Measurements from ENCODE around the gene RAB8A. TPM values are rescaled to one million over a fixed set of nuclear protein-coding genes. Genes with fewer than 3 reads are reported as not detected.
"Not testable (repeated sequence)": the region's sequence is repeated elsewhere in the genome, so short reads cannot be mapped to it uniquely, and the experiment has no call there.

Gene RAB8A
- total RNA-seq, 2 donors from 2014 or later = 28.2 to 29.8 TPM

GRCh38 chr19:16159655-16160054 is 48.0 kb downstream of the RAB8A start:
- ATAC-seq = no peak
- intact Hi-C loops (cut with DNase I) = no loop called here
- no peak for DNase-seq

GRCh38 chr19:16160445-16160942 is 48.8 kb downstream of the RAB8A start:
- DNase-seq (no peak), ATAC-seq (no peak)
- intact Hi-C loops (cut with DNase I) = no loop called here

GRCh38 chr19:16160943-16161560 is 49.4 kb downstream of the RAB8A start:
- no peak for ATAC-seq
- intact Hi-C loops (cut with DNase I) = no loop called here
- DNase-seq = no peak

GRCh38 chr19:16161840-16162239 is 50.2 kb downstream of the RAB8A start:
- ATAC-seq (no peak), DNase-seq (no peak)
- intact Hi-C loops (cut with DNase I) = no loop called here

- DNase-seq (no peak), ATAC-seq (no peak)
- intact Hi-C loops (cut with DNase I) = no loop called here
Measured at GRCh38 chr19:16164222-16164890, 52.7 kb downstream of the RAB8A start.

DNA sequence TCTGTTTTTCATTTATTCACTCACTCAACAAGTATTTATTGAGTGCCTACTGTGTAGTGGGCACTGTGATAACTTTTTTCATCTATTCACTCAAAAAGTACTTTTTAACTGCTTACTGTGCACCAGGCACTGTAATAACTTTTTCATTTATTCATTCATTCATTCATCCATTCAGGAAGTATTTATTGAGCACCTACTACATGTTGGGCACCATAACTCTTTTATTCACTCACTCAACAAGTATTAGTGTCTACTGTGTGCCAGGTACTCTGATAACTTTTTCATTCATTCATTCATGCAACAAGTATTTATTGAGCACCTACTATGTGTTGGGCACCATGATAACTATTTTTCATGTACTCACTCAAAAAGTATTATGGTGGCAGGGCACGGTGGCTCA is 54.7 kb downstream of the RAB8A start:
- DNase-seq (no peak), ATAC-seq (no peak)
- intact Hi-C loops (cut with DNase I) = no loop called here

- DNase-seq (no peak), ATAC-seq (no peak)
- intact Hi-C loops (cut with DNase I) = no loop called here
Measured at GRCh38 chr19:16167055-16167454, 55.4 kb downstream of the RAB8A start.

- no peak for DNase-seq
- no peak for ATAC-seq
- intact Hi-C loops (cut with DNase I) = no loop called here
Measured at GRCh38 chr19:16168465-16169081, 56.9 kb downstream of the RAB8A start.

GRCh38 chr19:16170134-16170533 is 58.4 kb downstream of the RAB8A start:
- ATAC-seq = no peak
- intact Hi-C loops (cut with DNase I) = no loop called here
- no peak for DNase-seq

GRCh38 chr19:16175954-16176353 is 64.3 kb downstream of the RAB8A start:
- intact Hi-C loops (cut with DNase I) = no loop called here
- no peak for ATAC-seq
- no peak for DNase-seq

DNA sequence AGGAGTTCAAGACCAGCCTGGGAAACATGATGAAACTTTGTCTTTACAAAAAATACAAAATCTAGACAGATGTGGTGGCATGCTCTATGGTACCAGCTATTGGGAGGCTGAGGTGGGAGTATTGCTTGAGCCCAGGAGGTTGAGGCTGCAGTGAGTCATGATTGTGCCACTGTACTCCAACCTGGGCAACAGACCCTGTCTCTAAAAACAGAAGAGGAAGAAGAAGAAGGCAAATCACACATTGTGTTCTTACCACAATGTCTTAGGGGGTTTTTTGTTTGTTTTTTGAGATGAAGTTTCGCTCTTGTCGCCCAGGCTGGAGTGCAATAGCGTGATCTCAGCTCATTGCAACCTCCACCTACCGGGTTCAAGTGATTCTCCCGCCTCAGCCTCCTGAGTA is 67.2 kb downstream of the RAB8A start:
- intact Hi-C loops (cut with DNase I); DNase-seq; ATAC-seq: not testable (repeated sequence)

GRCh38 chr19:16180611-16181010 is 68.9 kb downstream of the RAB8A start:
- DNase-seq = no peak
- intact Hi-C loops (cut with DNase I) = loop anchor here (5.0 to 10.0 kb wide), 3 partner anchors 66 to 598 kb away; partner anchors contain the start of gene RAB8A (in 1 of the 2)
- ATAC-seq = no peak

Other genes starting within 250 kb of the RAB8A start
- gene CYP4F2, start 213.8 kb upstream of the RAB8A start, total RNA-seq = not detected
- gene CYP4F11, start 177.4 kb upstream of the RAB8A start, total RNA-seq = under 1 TPM; 0.34 to 0.41 TPM
- gene OR10H4, start 162.9 kb upstream of the RAB8A start, total RNA-seq = not detected
- 100 to 1,000 TPM; 183 to 310 TPM for gene TPM4, start 35.4 kb upstream of the RAB8A start, total RNA-seq
- under 1 TPM; 0.16 to 0.56 TPM for gene HSH2D, start 31.8 kb downstream of the RAB8A start, total RNA-seq
- gene CIB3, start 61.6 kb downstream of the RAB8A start, total RNA-seq = not detected
- gene FAM32A, start 73.5 kb downstream of the RAB8A start, total RNA-seq = 10 to 100 TPM; 41.3 to 44.1 TPM
- 10 to 100 TPM; 48.1 to 52.6 TPM for gene AP1M1, start 86.0 kb downstream of the RAB8A start, total RNA-seq
- 10 to 100 TPM; 66.4 to 77.5 TPM for gene KLF2, start 212.9 kb downstream of the RAB8A start, total RNA-seq

All from left cardiac atrium (tissue), 4 donors.